Erythroblast (primary cell): ENCODE measurements around the gene IL10RA.

Source experiments
- GATA1 ChIP-seq: IDR thresholded peaks from 2 replicates; pipeline ENCODE4 v1.6.1; 2011; ENCODE audit warnings: low read depth, mild to moderate bottlenecking, control low read depth, low read length, moderate library complexity
- POLR2A ChIP-seq: IDR thresholded peaks from 2 replicates; pipeline ENCODE4 v1.6.1; 2011; ENCODE audit warnings: mild to moderate bottlenecking, low read length

GRCh38 chr11:117995472-117995871, 9.3 kb downstream of the IL10RA start:
- TF ChIP-seq POLR2A, result no peak
- no peak for TF ChIP-seq GATA1
